ENCODE results near the gene OR1J4. TPM values are rescaled to one million over a fixed set of nuclear protein-coding genes. Genes with fewer than 3 reads are reported as not detected.

The OR1J4 gene
- total and polyA plus RNA-seq, 4 donors, result not detected

DNA sequence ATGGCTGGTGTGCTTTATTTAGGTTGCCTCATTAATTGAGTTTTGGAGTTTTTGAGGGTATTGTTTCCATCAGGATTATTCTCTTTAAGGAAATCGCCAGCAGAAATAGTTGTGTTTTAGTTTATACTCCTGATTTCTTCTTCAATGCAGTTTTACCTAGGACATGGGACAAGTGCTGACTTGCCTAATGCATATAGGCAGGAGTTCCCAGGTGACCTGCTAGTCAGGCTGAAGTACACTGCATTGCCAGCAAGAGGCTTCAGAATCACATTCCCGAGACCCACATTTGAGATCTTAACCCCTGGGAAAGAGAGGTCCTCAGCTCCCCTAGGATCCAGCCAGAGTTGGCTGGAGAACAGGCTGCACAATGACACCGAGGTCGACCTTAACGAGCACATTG lies 32.4 kb downstream of the OR1J4 start:
- Histone ChIP-seq H3K4me3 (ENCODE audit: low read depth in 1 of 3, low read length in 3 of 3) (no peak overlapping the region), H3K27ac (ENCODE audit: low read depth in 1 of 2, low read length in 2 of 2) (no peak overlapping the region), H3K36me3 (ENCODE audit: control insufficient read depth in 4 of 4, insufficient read depth in 3 of 4, low read depth in 1 of 4, low read length in 3 of 4) (no peaks in the 10 kb centered on the region), H3K27me3 (ENCODE audit: control insufficient read depth in 4 of 4, insufficient read depth in 4 of 4, low read length in 3 of 4) (peaks cover 0 to 11% (median 3%) of the 10 kb centered on the region in 4 donors), H3K9ac (ENCODE audit: low read depth in 1 of 2, low read length in 2 of 2) (no peak overlapping the region), H3K4me1 (ENCODE audit: control insufficient read depth in 4 of 4, insufficient read depth in 4 of 4, low read length in 3 of 4) (no peaks in the 10 kb centered on the region), H3K9me3 (ENCODE audit: control insufficient read depth in 4 of 4, low read length in 3 of 4) (no peaks in the 10 kb centered on the region)
- WGBS, result 65% methylated on average over 5 of the region's 5 CpGs
- DNase-seq (ENCODE audit: low spot score), result no peak
- no peak for TF ChIP-seq HNF4A (conservative IDR thresholded peaks at IDR 0.05)
- TF ChIP-seq TAF1 (conservative IDR thresholded peaks at IDR 0.05), result no peak
- no peak for TF ChIP-seq EGR1 (IDR thresholded peaks at IDR 0.05; ENCODE audit: low read depth in 2 of 2)
- no peak for TF ChIP-seq JUND (IDR thresholded peaks at IDR 0.05)
- no peak for TF ChIP-seq NR2F2 (IDR thresholded peaks at IDR 0.05)
- no peak for TF ChIP-seq YY1 (IDR thresholded peaks at IDR 0.05)
- TF ChIP-seq, protein P1, sequence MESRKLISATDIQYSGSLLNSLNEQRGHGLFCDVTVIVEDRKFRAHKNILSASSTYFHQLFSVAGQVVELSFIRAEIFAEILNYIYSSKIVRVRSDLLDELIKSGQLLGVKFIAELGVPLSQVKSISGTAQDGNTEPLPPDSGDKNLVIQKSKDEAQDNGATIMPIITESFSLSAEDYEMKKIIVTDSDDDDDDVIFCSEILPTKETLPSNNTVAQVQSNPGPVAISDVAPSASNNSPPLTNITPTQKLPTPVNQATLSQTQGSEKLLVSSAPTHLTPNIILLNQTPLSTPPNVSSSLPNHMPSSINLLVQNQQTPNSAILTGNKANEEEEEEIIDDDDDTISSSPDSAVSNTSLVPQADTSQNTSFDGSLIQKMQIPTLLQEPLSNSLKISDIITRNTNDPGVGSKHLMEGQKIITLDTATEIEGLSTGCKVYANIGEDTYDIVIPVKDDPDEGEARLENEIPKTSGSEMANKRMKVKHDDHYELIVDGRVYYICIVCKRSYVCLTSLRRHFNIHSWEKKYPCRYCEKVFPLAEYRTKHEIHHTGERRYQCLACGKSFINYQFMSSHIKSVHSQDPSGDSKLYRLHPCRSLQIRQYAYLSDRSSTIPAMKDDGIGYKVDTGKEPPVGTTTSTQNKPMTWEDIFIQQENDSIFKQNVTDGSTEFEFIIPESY (IDR thresholded peaks at IDR 0.05), result no peak
- no peak for TF ChIP-seq HNF4G (IDR thresholded peaks at IDR 0.05)
- TF ChIP-seq GABPA (IDR thresholded peaks at IDR 0.05 in 1 of 2, conservative IDR thresholded peaks at IDR 0.05 in 1 of 2), result no peak
- TF ChIP-seq, protein P2, sequence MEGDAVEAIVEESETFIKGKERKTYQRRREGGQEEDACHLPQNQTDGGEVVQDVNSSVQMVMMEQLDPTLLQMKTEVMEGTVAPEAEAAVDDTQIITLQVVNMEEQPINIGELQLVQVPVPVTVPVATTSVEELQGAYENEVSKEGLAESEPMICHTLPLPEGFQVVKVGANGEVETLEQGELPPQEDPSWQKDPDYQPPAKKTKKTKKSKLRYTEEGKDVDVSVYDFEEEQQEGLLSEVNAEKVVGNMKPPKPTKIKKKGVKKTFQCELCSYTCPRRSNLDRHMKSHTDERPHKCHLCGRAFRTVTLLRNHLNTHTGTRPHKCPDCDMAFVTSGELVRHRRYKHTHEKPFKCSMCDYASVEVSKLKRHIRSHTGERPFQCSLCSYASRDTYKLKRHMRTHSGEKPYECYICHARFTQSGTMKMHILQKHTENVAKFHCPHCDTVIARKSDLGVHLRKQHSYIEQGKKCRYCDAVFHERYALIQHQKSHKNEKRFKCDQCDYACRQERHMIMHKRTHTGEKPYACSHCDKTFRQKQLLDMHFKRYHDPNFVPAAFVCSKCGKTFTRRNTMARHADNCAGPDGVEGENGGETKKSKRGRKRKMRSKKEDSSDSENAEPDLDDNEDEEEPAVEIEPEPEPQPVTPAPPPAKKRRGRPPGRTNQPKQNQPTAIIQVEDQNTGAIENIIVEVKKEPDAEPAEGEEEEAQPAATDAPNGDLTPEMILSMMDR (IDR thresholded peaks at IDR 0.05; ENCODE audit: low read depth, low read length, missing input control), result no peak
- TF ChIP-seq SP1 (IDR thresholded peaks at IDR 0.05), result no peak
- TF ChIP-seq, protein P3, sequence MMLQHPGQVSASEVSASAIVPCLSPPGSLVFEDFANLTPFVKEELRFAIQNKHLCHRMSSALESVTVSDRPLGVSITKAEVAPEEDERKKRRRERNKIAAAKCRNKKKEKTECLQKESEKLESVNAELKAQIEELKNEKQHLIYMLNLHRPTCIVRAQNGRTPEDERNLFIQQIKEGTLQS (IDR thresholded peaks at IDR 0.05), result no peak
- no peak for TF ChIP-seq FOXA1 (IDR thresholded peaks at IDR 0.05)
- no peak for TF ChIP-seq RXRA (IDR thresholded peaks at IDR 0.05)
- TF ChIP-seq, protein P4, sequence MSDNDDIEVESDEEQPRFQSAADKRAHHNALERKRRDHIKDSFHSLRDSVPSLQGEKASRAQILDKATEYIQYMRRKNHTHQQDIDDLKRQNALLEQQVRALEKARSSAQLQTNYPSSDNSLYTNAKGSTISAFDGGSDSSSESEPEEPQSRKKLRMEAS (IDR thresholded peaks at IDR 0.05), result no peak
- TF ChIP-seq, protein P5, sequence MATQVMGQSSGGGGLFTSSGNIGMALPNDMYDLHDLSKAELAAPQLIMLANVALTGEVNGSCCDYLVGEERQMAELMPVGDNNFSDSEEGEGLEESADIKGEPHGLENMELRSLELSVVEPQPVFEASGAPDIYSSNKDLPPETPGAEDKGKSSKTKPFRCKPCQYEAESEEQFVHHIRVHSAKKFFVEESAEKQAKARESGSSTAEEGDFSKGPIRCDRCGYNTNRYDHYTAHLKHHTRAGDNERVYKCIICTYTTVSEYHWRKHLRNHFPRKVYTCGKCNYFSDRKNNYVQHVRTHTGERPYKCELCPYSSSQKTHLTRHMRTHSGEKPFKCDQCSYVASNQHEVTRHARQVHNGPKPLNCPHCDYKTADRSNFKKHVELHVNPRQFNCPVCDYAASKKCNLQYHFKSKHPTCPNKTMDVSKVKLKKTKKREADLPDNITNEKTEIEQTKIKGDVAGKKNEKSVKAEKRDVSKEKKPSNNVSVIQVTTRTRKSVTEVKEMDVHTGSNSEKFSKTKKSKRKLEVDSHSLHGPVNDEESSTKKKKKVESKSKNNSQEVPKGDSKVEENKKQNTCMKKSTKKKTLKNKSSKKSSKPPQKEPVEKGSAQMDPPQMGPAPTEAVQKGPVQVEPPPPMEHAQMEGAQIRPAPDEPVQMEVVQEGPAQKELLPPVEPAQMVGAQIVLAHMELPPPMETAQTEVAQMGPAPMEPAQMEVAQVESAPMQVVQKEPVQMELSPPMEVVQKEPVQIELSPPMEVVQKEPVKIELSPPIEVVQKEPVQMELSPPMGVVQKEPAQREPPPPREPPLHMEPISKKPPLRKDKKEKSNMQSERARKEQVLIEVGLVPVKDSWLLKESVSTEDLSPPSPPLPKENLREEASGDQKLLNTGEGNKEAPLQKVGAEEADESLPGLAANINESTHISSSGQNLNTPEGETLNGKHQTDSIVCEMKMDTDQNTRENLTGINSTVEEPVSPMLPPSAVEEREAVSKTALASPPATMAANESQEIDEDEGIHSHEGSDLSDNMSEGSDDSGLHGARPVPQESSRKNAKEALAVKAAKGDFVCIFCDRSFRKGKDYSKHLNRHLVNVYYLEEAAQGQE (IDR thresholded peaks at IDR 0.05), result no peak
- no peak for TF ChIP-seq FOXA2 (IDR thresholded peaks at IDR 0.05)
- TF ChIP-seq RAD21 (IDR thresholded peaks at IDR 0.05), result no peak
